Measurements from ENCODE around the gene ATF6B.
"Not testable (repeated sequence)": the region's sequence is repeated elsewhere in the genome, so short reads cannot be mapped to it uniquely, and the experiment has no call there.

The ATF6B gene

DNA sequence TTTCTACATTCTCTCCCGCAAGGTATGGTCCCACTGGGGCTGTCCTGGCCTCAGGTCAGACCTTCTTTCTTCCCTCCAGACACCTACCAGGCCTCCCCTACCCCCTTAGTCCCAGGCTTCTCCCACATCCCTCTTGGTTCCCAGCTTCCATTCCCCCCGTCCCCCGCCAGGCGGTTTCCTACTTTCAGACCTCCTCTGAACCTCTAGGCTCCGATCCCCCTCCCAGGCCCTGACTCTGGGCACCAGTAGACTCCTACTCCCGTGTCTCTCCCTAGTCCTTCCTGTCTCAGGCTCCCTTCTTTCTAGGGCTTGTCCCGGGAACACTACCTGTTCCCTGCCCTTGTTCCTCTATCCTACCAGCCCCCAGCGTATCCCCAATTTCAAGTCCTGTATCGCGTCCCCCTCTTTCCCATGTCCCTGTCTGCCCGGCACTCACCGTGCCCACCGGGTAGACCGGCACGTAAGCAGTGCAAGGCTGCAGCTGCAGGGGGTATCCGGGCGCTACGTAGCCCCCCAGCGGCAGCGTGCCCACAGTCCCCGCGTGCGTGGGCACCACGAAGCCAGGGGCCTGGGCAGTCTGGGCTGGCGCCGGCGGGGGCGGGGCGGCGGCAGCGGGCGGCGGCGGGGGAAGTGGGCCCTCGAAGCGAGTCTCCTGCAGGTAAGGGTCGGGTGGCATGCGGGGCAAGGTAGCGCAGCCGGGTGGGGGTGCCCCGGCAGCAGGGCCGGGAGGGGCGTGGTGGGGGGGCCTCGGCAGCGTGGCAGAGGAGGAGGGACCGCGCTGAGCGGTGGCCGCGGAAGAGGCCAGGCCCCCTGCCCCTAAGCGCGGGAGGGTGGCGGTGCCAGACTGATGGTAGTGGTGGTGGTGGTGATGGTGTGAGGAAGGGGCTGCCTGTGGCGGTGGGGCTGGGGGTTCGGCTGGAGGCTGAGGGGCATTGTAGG is 22.2 kb upstream of the ATF6B start:
- DNase-seq, result no peak
- CTCF ChIA-PET, result interaction anchor here (0.5 kb wide), 1 partner anchor 682 kb away, joined by 3 read pairs; no protein-coding TSS in a partner anchor
- no peak overlapping the region for H3K27ac Mint-ChIP-seq

GRCh38 chr6:32149092-32149755 is 21.2 kb upstream of the ATF6B start:
- H3K36me3 Mint-ChIP-seq, result no peaks in the 10 kb centered on the region
- peak overlapping the region; percentile 70 for H3K27ac Mint-ChIP-seq
- peak overlapping the region; percentile 63 for H3K4me3 Mint-ChIP-seq
- peaks cover 89% of the 10 kb centered on the region for H3K27me3 Mint-ChIP-seq
- no peaks in the 10 kb centered on the region for H3K9me3 Mint-ChIP-seq
- peaks cover 49% of the 10 kb centered on the region for H3K4me1 Mint-ChIP-seq
- DNase-seq, result no peak
- CTCF ChIA-PET, result interaction anchor here (0.7 to 1.8 kb wide), 5 partner anchors 9 to 31 kb away, joined by 3 to 6 read pairs (median 3); partner anchors contain the start of gene EGFL8

More for the DNA sequence above, 22.2 kb upstream of the ATF6B start:
- Mint-ChIP-seq H3K4me1 (peaks cover 57% of the 10 kb centered on the region), H3K4me3 (no peak overlapping the region), H3K27me3 (peaks cover 84% of the 10 kb centered on the region), H3K9me3 (no peaks in the 10 kb centered on the region), H3K36me3 (no peaks in the 10 kb centered on the region)

DNA sequence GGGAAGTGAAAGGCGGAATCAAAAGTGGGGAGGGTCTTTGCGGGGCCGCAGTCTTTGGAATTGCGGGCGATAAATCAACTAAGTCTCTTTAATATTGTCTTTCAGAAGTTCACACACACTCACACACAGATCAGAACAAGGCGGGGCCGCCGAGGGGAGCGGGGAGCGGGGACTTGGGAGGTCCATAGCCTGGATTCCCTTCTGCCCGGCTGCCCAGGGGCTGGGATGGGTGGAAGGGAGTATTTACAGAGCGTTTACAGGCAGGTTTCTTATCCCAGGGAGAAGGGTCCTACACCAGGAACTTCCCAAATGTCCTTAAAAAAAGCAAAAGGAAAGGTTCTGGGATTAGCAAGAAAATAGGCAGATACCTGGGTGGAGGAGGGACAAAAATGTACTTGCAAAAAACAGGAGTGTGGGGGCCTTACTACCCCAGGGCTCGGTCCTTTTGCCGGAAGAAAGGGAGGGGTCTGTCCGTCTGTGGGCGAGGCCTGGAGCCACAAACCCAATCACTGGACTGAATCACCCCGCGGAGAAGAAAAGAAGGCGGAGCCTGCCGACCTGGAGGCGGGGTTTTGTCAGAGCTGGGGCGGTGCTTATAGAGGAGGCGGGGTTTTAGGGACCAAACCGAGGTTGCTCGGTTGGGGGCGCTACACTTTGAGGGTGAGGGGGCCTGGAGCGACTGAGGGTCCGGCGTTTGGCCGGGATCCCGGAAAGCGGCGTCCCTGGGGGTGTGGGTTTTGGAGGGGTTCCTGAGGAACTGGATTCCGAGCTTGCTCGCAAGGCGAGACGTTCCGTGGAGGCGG is 20.4 kb upstream of the ATF6B start:
- peak; percentile 76 for DNase-seq
- peaks cover 83% of the 10 kb centered on the region for H3K27me3 Mint-ChIP-seq
- no peaks in the 10 kb centered on the region for H3K9me3 Mint-ChIP-seq
- H3K36me3 Mint-ChIP-seq, result no peaks in the 10 kb centered on the region
- H3K4me1 Mint-ChIP-seq, result peaks cover 43% of the 10 kb centered on the region
- CTCF ChIA-PET, result interaction anchor here (0.6 to 1.8 kb wide), 7 partner anchors 8 to 47 kb away, joined by 3 to 6 read pairs (median 3); partner anchors contain the start of gene EGFL8
- peak overlapping the region; percentile 63 for H3K4me3 Mint-ChIP-seq
- peak overlapping the region; percentile 70 for H3K27ac Mint-ChIP-seq

DNA sequence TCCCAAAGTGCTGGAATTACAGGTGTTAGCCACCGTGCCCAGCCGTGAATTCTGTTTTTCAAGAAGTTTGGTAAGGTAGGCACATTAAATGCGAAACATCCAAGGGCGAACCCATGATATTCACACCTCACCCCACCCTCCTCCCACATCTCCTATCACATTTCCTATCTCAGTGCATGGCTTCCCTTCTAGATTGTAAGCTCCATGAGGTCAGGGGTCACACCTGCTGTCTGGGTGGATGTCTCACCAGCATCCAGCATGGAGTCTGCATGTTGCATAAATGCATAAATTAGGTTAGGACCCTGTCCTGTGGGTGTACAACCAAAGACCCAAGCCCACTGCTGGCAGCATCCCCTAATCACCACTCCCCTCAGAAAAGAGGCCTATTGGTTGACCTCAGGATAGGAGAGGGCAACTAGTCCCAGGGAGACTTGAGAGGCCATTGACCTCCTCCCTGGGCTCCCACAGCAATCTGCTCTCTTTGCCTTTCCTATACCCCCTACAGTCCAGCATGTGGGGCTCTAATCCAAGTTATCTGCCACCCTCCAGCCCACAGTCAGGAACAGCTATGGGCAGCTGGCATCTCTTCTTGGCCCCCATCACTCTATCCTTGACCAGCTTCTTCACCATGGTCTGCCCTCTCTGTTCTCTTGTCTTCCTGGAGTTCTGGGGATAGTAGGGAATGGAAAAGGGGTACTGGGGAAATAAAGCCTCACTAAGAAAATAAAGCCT is 19.5 kb upstream of the ATF6B start:
- peaks cover 35% of the 10 kb centered on the region for H3K4me1 Mint-ChIP-seq
- H3K27ac Mint-ChIP-seq, result peak overlapping the region; percentile 15
- no peaks in the 10 kb centered on the region for H3K36me3 Mint-ChIP-seq
- DNase-seq, result no peak
- CTCF ChIA-PET, result interaction anchor here (0.6 to 1.8 kb wide), 6 partner anchors 9 to 47 kb away, joined by 3 to 6 read pairs (median 3); no protein-coding TSS in a partner anchor
- H3K4me3 Mint-ChIP-seq, result no peak overlapping the region
- H3K9me3 Mint-ChIP-seq, result no peaks in the 10 kb centered on the region
- peaks cover 75% of the 10 kb centered on the region for H3K27me3 Mint-ChIP-seq

DNA sequence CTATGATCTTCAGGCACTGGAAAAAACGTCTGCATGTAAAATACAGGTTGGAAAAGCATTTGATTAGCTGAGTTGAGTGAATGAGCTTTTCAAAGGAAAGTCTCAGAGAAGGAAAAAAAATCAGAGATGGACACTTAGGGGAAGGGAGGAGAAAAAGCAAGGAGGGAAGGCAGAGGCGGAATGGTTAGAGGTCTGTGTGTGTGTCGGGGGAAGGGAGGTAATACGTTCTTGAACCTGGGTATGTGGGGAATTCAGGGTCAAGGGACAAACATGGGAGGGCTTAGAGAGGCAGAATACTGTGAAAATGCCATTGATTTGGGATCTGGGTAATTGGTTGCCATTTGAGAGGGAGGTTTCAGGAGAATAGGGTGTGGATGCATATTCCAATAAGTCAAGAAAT is 18.6 kb upstream of the ATF6B start:
- no peaks in the 10 kb centered on the region for H3K9me3 Mint-ChIP-seq
- H3K27ac Mint-ChIP-seq, result no peak overlapping the region
- no peak overlapping the region for H3K4me3 Mint-ChIP-seq
- peaks cover 28% of the 10 kb centered on the region for H3K4me1 Mint-ChIP-seq
- CTCF ChIA-PET, result interaction anchor here (1.2 kb wide), 1 partner anchor 12 kb away, joined by 3 read pairs; no protein-coding TSS in a partner anchor
- no peak for DNase-seq
- no peaks in the 10 kb centered on the region for H3K36me3 Mint-ChIP-seq
- peaks cover 73% of the 10 kb centered on the region for H3K27me3 Mint-ChIP-seq

- peaks cover 26% of the 10 kb centered on the region for H3K4me1 Mint-ChIP-seq
- no peaks in the 10 kb centered on the region for H3K9me3 Mint-ChIP-seq
- DNase-seq, result no peak
- H3K27me3 Mint-ChIP-seq, result peaks cover 69% of the 10 kb centered on the region
- no peak overlapping the region for H3K4me3 Mint-ChIP-seq
- no peaks in the 10 kb centered on the region for H3K36me3 Mint-ChIP-seq
- no peak overlapping the region for H3K27ac Mint-ChIP-seq
- CTCF ChIA-PET, result interaction anchor here (1.0 to 1.2 kb wide), 2 partner anchors 12 to 35 kb away, joined by 3 read pairs; no protein-coding TSS in a partner anchor
These were observed 18.2 kb upstream of the ATF6B start for GRCh38 chr6:32146287-32146686.

DNA sequence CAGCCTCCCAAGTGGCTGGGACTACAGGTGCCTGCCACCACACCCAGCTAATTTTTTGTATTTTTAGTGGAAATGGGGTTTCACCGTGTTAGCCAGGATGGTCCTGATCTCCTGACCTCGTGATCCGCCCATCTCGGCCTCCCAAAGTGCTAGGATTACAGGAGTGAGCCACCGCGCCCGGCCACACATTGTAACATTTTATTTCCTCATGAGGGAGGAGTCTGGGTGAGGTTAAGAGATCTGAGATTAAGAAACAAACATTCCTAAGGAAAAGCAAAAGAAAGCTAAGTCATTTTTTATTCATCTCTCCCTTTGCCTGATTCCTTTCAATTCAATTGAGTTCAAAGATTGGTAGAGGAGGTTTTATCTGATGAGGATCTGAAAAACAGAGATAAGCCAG is 16.2 kb upstream of the ATF6B start:
- DNase-seq, H3K4me3 Mint-ChIP-seq, H3K27ac Mint-ChIP-seq, CTCF ChIA-PET, H3K36me3 Mint-ChIP-seq, H3K9me3 Mint-ChIP-seq: not testable (repeated sequence)
- Mint-ChIP-seq H3K4me1 (peaks cover 15% of the 10 kb centered on the region), H3K27me3 (peaks cover 51% of the 10 kb centered on the region)

- Mint-ChIP-seq H3K9me3 (no peaks in the 10 kb centered on the region), H3K4me3 (no peak overlapping the region), H3K27ac (no peak overlapping the region), H3K36me3 (no peaks in the 10 kb centered on the region), H3K27me3 (peaks cover 20% of the 10 kb centered on the region), H3K4me1 (no peaks in the 10 kb centered on the region)
- DNase-seq, result no peak
- CTCF ChIA-PET, result interaction anchor here (0.9 to 1.0 kb wide), 2 partner anchors 8 to 13 kb away, joined by 3 read pairs; partner anchors contain the start of gene ATF6B
These were observed 12.5 kb upstream of the ATF6B start for GRCh38 chr6:32140420-32141046.

- no peaks in the 10 kb centered on the region for H3K4me1 Mint-ChIP-seq
- H3K36me3 Mint-ChIP-seq, result no peaks in the 10 kb centered on the region
- CTCF ChIA-PET, result interaction anchor here (0.9 to 1.1 kb wide), 2 partner anchors 9 kb away, joined by 3 to 4 read pairs; partner anchors contain the start of gene FKBPL
These were observed 11.5 kb upstream of the ATF6B start for GRCh38 chr6:32139590-32139989.

GRCh38 chr6:32137454-32137853 is 9.4 kb upstream of the ATF6B start:
- H3K4me1 Mint-ChIP-seq, result no peaks in the 10 kb centered on the region
- no peak for DNase-seq
- H3K27me3 Mint-ChIP-seq, result peaks cover 32% of the 10 kb centered on the region
- CTCF ChIA-PET, result no interaction called here
- H3K4me3 Mint-ChIP-seq, result no peak overlapping the region
- no peaks in the 10 kb centered on the region for H3K36me3 Mint-ChIP-seq
- H3K9me3 Mint-ChIP-seq, result no peaks in the 10 kb centered on the region
- H3K27ac Mint-ChIP-seq, result no peak overlapping the region

More at GRCh38 chr6:32139590-32139989, 11.5 kb upstream of the ATF6B start:
- no peak overlapping the region for H3K27ac Mint-ChIP-seq
- DNase-seq, result no peak
- H3K4me3 Mint-ChIP-seq, result no peak overlapping the region
- H3K27me3 Mint-ChIP-seq, result peaks cover 25% of the 10 kb centered on the region
- H3K9me3 Mint-ChIP-seq, result no peaks in the 10 kb centered on the region

- Mint-ChIP-seq H3K9me3 (no peaks in the 10 kb centered on the region), H3K27me3 (peaks cover 35% of the 10 kb centered on the region), H3K4me3 (no peak overlapping the region), H3K4me1 (peaks cover 16% of the 10 kb centered on the region), H3K36me3 (peaks cover 3% of the 10 kb centered on the region), H3K27ac (no peak overlapping the region)
- CTCF ChIA-PET, result no interaction called here
- no peak for DNase-seq
These were observed 5.7 kb upstream of the ATF6B start for GRCh38 chr6:32133786-32134185.

- DNase-seq, result no peak
- Mint-ChIP-seq H3K4me3 (no peak overlapping the region), H3K27ac (no peak overlapping the region), H3K27me3 (peaks cover 35% of the 10 kb centered on the region), H3K9me3 (no peaks in the 10 kb centered on the region), H3K4me1 (peaks cover 32% of the 10 kb centered on the region), H3K36me3 (peaks cover 14% of the 10 kb centered on the region)
- CTCF ChIA-PET, result interaction anchor here (1.1 to 1.9 kb wide), 2 partner anchors 13 to 63 kb away, joined by 3 to 4 read pairs; no protein-coding TSS in a partner anchor
These were observed 4.1 kb upstream of the ATF6B start for GRCh38 chr6:32132110-32132509.
